Activated naive CD4-positive, alpha-beta T cell (primary cell): ENCODE measurements around the gene PKHD1.

Source experiments
- DNase-seq, 4 experiments: peaks; one replicate each; lab custom pipeline; 2025; lab: John Stamatoyannopoulos, UW

The PKHD1 gene

GRCh38 chr6:52046456-52046855 lies 41.0 kb downstream of the PKHD1 start:
- DNase-seq, result no peak

- no peak for DNase-seq
Measured at GRCh38 chr6:52045481-52045880, 41.9 kb downstream of the PKHD1 start.

- DNase-seq, result no peak
Measured at GRCh38 chr6:52045033-52045432, 42.4 kb downstream of the PKHD1 start.

- DNase-seq, result no peak
Measured at GRCh38 chr6:52042141-52042885, 45.1 kb downstream of the PKHD1 start.

- DNase-seq, result no peak
Measured at GRCh38 chr6:52041134-52041533, 46.3 kb downstream of the PKHD1 start.

GRCh38 chr6:52027699-52028098 lies 59.7 kb downstream of the PKHD1 start:
- no peak for DNase-seq

GRCh38 chr6:52024451-52025068 lies 62.9 kb downstream of the PKHD1 start:
- no peak for DNase-seq

GRCh38 chr6:52022675-52023074 lies 64.7 kb downstream of the PKHD1 start:
- no peak for DNase-seq

- DNase-seq, result no peak
Measured at GRCh38 chr6:52020945-52021570, 66.4 kb downstream of the PKHD1 start.

- DNase-seq, result no peak
Measured at GRCh38 chr6:52019881-52020280, 67.5 kb downstream of the PKHD1 start.

- no peak for DNase-seq
Measured at GRCh38 chr6:52019092-52019491, 68.3 kb downstream of the PKHD1 start.

- DNase-seq, result no peak
Measured at GRCh38 chr6:52016915-52017748, 70.3 kb downstream of the PKHD1 start.

- no peak for DNase-seq
Measured at GRCh38 chr6:52015953-52016352, 71.5 kb downstream of the PKHD1 start.

- DNase-seq, result no peak
Measured at GRCh38 chr6:52014391-52014790, 73.0 kb downstream of the PKHD1 start.

GRCh38 chr6:52013035-52013434 lies 74.4 kb downstream of the PKHD1 start:
- no peak for DNase-seq

GRCh38 chr6:52012582-52012981 lies 74.8 kb downstream of the PKHD1 start:
- DNase-seq, result no peak

GRCh38 chr6:52010806-52011205 lies 76.6 kb downstream of the PKHD1 start:
- no peak for DNase-seq

- no peak for DNase-seq
Measured at GRCh38 chr6:52010145-52010544, 77.3 kb downstream of the PKHD1 start.

GRCh38 chr6:52009466-52010140 lies 77.8 kb downstream of the PKHD1 start:
- DNase-seq, result no peak

GRCh38 chr6:52000064-52000463 lies 87.3 kb downstream of the PKHD1 start:
- no peak for DNase-seq

- no peak for DNase-seq
Measured at GRCh38 chr6:51996296-51996947, 91.0 kb downstream of the PKHD1 start.
